ENCODE data around the gene BLM. TPM values are rescaled to one million over a fixed set of nuclear protein-coding genes. Genes with fewer than 3 reads are reported as not detected.

BLM gene
- polyA plus RNA-seq, 1 experiment = 2.1 TPM

DNA sequence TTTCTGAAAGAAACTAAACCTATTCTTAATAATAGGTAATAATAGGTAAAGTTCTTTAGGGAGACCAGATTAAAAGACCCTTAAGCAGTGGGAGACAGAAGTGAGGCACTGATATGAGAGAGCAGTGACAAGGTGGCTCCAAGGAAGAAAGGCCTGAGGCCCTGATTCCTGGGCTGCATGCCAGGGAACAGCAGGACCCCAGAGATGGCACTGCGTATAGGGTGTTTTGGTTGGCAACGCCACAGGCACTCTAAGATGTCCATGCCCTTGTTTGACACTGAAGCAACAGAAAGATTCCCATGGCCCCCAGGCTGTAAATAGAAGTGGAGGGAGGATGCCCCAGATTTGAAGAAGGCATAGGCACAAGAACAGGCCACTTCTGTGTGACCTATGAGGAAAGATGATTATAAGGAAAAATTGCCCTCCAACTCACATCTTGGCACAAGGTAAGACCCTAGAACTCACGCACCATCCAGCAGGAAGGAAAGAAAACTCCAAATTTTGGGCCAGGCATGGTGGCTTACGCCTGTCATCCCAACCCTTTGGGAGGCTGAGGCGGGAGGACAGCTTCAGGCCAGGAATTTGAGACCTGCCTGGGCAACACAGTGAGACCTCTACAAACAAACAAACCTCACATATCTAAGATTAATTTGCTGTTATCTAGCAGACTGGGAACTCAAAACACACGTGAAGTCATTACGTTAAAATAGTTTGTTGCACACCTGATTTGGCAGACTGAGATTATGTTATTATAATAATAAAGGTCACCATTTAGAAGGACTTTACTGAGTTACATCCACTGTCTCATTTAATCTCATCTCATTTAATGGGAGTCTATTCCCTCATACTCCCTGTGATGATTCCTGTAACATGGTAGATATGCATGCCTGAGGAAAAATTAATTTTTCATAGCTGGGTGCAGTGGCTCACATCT is 10.5 kb upstream of the BLM start:
- ChIA-PET CTCF (no interaction called here), POLR2A (no interaction called here)
- Histone ChIP-seq H3K27me3 (ENCODE audit: control insufficient read depth, insufficient read depth, low read length) (no peaks in the 10 kb centered on the region), H3K4me3 (ENCODE audit: low read depth, low read length) (no peak overlapping the region), H3K27ac (ENCODE audit: low read depth, low read length) (no peak overlapping the region), H3K9me3 (ENCODE audit: control insufficient read depth, insufficient read depth, low read length) (no peaks in the 10 kb centered on the region)
- DNase-seq (ENCODE audit: low read depth, low spot score) = no peak
- TF ChIP-seq, protein P1, sequence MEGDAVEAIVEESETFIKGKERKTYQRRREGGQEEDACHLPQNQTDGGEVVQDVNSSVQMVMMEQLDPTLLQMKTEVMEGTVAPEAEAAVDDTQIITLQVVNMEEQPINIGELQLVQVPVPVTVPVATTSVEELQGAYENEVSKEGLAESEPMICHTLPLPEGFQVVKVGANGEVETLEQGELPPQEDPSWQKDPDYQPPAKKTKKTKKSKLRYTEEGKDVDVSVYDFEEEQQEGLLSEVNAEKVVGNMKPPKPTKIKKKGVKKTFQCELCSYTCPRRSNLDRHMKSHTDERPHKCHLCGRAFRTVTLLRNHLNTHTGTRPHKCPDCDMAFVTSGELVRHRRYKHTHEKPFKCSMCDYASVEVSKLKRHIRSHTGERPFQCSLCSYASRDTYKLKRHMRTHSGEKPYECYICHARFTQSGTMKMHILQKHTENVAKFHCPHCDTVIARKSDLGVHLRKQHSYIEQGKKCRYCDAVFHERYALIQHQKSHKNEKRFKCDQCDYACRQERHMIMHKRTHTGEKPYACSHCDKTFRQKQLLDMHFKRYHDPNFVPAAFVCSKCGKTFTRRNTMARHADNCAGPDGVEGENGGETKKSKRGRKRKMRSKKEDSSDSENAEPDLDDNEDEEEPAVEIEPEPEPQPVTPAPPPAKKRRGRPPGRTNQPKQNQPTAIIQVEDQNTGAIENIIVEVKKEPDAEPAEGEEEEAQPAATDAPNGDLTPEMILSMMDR (IDR thresholded peaks at IDR 0.05; ENCODE audit: low read depth, low read length) = no peak

DNA sequence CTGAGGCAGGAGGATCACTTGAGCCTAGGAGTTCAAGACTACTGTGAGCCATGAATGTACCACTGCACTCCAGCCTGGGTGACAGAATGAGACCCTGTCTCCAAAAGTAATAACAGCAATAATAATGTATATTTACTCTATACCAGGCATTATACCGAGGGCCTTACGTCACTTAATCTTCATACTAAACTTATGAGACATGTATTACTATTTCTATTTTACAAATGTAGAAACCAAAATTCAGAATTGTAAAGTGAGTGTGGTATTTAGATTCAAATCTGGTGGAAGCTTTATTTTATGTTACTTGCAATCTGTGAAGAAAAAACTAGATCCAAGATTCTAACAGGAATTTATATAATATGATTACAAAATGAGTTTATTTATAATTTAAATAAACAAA is 9.7 kb upstream of the BLM start:
- Histone ChIP-seq H3K27ac (ENCODE audit: low read depth, low read length) (no peak overlapping the region), H3K27me3 (ENCODE audit: control insufficient read depth, insufficient read depth, low read length) (no peaks in the 10 kb centered on the region), H3K4me3 (ENCODE audit: low read depth, low read length) (no peak overlapping the region), H3K9me3 (ENCODE audit: control insufficient read depth, insufficient read depth, low read length) (no peaks in the 10 kb centered on the region)
- DNase-seq (ENCODE audit: low read depth, low spot score) = no peak
- CTCF ChIA-PET = no interaction called here
- TF ChIP-seq, protein P1 (IDR thresholded peaks at IDR 0.05; ENCODE audit: low read depth, low read length) = no peak
- POLR2A ChIA-PET = no interaction called here

DNA sequence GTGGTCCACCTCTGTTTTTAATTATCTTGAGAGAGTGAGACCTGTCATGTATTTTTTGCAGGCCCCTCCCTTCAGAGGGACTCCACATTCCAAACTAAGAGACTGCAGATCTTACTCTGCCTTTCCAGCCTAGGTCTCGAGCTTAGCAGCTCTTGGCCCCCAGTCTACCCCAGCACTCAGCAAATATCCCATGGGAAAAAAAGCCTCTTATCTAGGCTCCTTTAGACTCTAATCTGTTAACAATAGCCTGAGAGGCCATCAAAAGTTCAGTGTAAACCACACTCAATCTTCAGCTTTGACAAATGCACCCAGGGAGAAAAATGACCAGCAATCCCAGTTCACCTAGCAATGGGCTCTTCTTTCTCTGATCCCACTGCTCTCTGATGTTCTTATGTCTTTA is 8.6 kb upstream of the BLM start:
- Histone ChIP-seq H3K4me3 (ENCODE audit: low read depth, low read length) (no peak overlapping the region), H3K27ac (ENCODE audit: low read depth, low read length) (no peak overlapping the region), H3K27me3 (ENCODE audit: control insufficient read depth, insufficient read depth, low read length) (no peaks in the 10 kb centered on the region), H3K9me3 (ENCODE audit: control insufficient read depth, insufficient read depth, low read length) (no peaks in the 10 kb centered on the region)
- TF ChIP-seq, protein P1 (IDR thresholded peaks at IDR 0.05; ENCODE audit: low read depth, low read length) = no peak
- ChIA-PET POLR2A (no interaction called here), CTCF (no interaction called here)
- no peak for DNase-seq (ENCODE audit: low read depth, low spot score)

DNA sequence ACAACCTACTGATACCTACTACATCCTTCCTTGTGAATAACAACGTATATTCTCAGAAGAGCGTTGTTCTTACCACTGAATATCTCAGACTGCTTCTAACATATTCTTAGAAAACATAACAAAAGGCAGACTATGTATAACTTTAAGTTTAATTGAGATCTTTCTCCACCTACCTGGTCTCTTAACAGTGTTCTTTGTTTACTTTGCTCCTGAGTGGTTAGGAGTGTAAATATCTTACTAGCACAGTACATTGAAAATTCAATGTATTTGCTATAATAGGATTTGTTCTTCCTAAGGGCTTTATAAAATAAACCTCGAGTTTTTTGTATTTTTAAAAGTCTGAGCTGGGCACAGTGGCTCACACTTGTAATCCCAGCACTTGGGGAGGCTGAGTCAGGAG is 7.9 kb upstream of the BLM start:
- no peak for DNase-seq (ENCODE audit: low read depth, low spot score)
- ChIA-PET POLR2A (no interaction called here), CTCF (interaction anchor here (1.4 kb wide), 1 partner anchor 61 kb away, joined by 6 read pairs; no protein-coding TSS in a partner anchor)
- no peaks in the 10 kb centered on the region for H3K27me3 ChIP-seq (ENCODE audit: control insufficient read depth, insufficient read depth, low read length)
- H3K27ac ChIP-seq (ENCODE audit: low read depth, low read length) = no peak overlapping the region
- H3K4me3 ChIP-seq (ENCODE audit: low read depth, low read length) = no peak overlapping the region
- TF ChIP-seq, protein P1 (IDR thresholded peaks at IDR 0.05; ENCODE audit: low read depth, low read length) = no peak
- H3K9me3 ChIP-seq (ENCODE audit: control insufficient read depth, insufficient read depth, low read length) = no peaks in the 10 kb centered on the region

DNA sequence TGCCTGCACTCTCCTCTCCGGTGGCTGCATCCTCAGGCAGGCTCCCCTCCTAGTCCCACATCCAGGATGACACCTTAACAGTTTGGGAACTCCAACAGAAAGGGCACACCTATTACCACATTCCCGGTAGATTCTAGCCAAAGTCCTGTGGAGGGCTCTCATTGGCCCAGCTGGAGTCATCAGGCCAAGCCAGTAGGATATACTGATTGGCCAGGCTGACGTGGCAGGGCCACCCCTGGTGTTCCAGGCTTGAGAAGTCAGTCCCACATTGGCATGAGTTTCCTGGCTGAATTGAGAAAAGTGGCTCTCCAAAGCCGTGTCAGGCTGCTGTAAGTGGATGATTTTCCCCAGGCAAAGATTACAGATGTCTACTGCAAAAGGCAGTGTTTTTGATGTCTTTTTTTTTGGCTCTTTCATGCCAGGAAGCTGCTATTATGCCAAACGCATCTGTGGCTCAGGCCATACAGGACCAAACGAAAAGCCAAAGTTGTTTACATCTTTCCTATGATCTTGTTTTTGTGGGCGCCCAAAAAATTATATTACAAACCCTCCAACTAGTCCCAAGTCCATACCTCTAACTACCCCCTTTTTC is 6.6 kb upstream of the BLM start:
- Histone ChIP-seq H3K27me3 (ENCODE audit: control insufficient read depth, insufficient read depth, low read length) (no peaks in the 10 kb centered on the region), H3K4me3 (ENCODE audit: low read depth, low read length) (no peak overlapping the region), H3K27ac (ENCODE audit: low read depth, low read length) (no peak overlapping the region), H3K9me3 (ENCODE audit: control insufficient read depth, insufficient read depth, low read length) (no peaks in the 10 kb centered on the region; the same call in 1 of the 2 replicates)
- no peak for DNase-seq (ENCODE audit: low read depth, low spot score)
- CTCF ChIA-PET = interaction anchor here (1.0 to 1.4 kb wide), 3 partner anchors 63 to 175 kb away, joined by 3 to 6 read pairs (median 3); no protein-coding TSS in a partner anchor
- POLR2A ChIA-PET = no interaction called here
- TF ChIP-seq, protein P1 (IDR thresholded peaks at IDR 0.05; ENCODE audit: low read depth, low read length) = no peak
